PFSK-1 (cell line): Measurements from ENCODE around the gene TMEM52.

Source experiments
- FOXP2 ChIP-seq: optimal IDR thresholded peaks from 2 replicates; pipeline ENCODE3; 2011; ENCODE audit warnings: borderline replicate concordance, control low read depth, inconsistent platforms; ENCODE audit not compliant: insufficient read depth; ENCODE audit errors: extremely low read length, extremely low read depth
- POLR2AphosphoS5 ChIP-seq: IDR thresholded peaks from 2 replicates; pipeline ENCODE4 v1.6.1; 2012; ENCODE audit warnings: low read depth, mild to moderate bottlenecking, control low read depth, low read length, moderate library complexity
- REST ChIP-seq, 2 experiments: IDR thresholded peaks; 2 replicates each; pipeline versions ENCODE4 v1.6.1 to v1.8.0; 2011 to 2012; ENCODE audit warnings: low read depth in 2 of 2, low read length in 2 of 2, control low read depth in 1 of 2, inconsistent platforms in 1 of 2, mild to moderate bottlenecking in 1 of 2, moderate library complexity in 1 of 2; ENCODE audit not compliant: insufficient read depth in 1 of 2
- SIN3A ChIP-seq: IDR thresholded peaks from 2 replicates; pipeline ENCODE4 v1.6.1; 2012; ENCODE audit warnings: mild to moderate bottlenecking, low read length, moderate library complexity, borderline replicate concordance; ENCODE audit not compliant: insufficient read depth
- TAF1 ChIP-seq: IDR thresholded peaks from 2 replicates; pipeline ENCODE4 v1.6.1; 2012; ENCODE audit warnings: low read length, control low read depth, borderline replicate concordance; ENCODE audit not compliant: insufficient read depth

DNA sequence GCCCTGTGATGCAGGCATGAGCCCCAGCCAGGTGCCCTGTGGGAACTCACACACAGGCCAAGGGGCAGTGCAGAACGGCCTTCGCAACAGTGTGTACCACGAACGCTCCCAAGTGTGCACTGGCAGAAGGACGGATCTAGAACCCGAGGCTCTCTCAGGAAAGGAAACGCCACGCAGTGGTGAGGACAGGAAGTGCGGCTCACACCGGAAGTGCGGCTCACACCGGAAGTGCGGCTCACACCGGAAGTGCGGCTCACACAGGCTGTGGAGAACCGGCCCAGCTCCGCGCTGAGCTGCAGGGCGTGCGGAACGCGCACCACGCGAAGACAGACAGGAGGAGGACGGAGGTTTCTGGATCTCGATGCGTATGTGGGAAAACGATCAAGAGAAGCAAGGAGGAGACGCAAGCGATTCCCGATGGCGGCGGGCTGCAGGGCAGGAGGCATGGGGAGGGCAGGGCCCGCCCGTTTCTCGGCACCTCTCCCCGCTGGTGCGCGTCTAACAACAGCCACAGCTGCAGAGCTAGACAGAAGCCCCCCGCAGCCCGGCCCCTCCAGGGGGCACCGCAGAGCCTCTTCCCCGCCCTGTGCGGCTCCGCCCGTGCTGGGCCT, 35.9 kb upstream of the TMEM52 start:
- TF ChIP-seq POLR2AphosphoS5, result no peak
- TF ChIP-seq REST (IDR thresholded peaks at IDR 0.05; ENCODE audit: insufficient read depth in 1 of 2, low read depth in 2 of 2, low read length in 2 of 2), result no peak
- no peak for TF ChIP-seq TAF1
- no peak for TF ChIP-seq SIN3A
- TF ChIP-seq FOXP2, result no peak
